Loucy (cell line): Measurements from ENCODE around the gene CDS1.

Source experiments
- H2AFZ ChIP-seq: fragments of 200-600 bp; sonication (generic); 2 replicates; pipeline ENCODE4 v1.6.0; 2016; ENCODE audit warnings: antibody characterized with exemption, mild to moderate bottlenecking, low read length, moderate library complexity
- H3F3A ChIP-seq: fragments of 200-600 bp; 2 replicates; pipeline ENCODE4 v1.6.0; 2016; ENCODE audit warnings: antibody characterized with exemption, low read depth, mild to moderate bottlenecking
- H3K27me3 ChIP-seq: fragments of 200-600 bp; sonication (generic); 2 replicates; pipeline ENCODE4 v1.6.1; 2014; ENCODE audit warnings: low read length, mild to moderate bottlenecking; ENCODE audit not compliant: insufficient read depth, poor library complexity, severe bottlenecking
- H3K36me3 ChIP-seq: fragments of 200-600 bp; sonication (generic); 2 replicates; pipeline ENCODE4 v1.6.1; 2016; ENCODE audit warnings: low read length; ENCODE audit not compliant: insufficient read depth
- H3K4me1 ChIP-seq: fragments of 200-600 bp; sonication (generic); 2 replicates; pipeline ENCODE4 v1.5.1; 2014; ENCODE audit warnings: low read length, mild to moderate bottlenecking; ENCODE audit not compliant: insufficient read depth, poor library complexity, severe bottlenecking
- H3K4me2 ChIP-seq: fragments of 200-600 bp; sonication (generic); 2 replicates; pipeline ENCODE4 v1.6.0; 2014; ENCODE audit warnings: antibody characterized with exemption, low read length, low read depth, mild to moderate bottlenecking; ENCODE audit not compliant: poor library complexity, severe bottlenecking
- H3K4me3 ChIP-seq: fragments of 200-600 bp; sonication (generic); 2 replicates; pipeline ENCODE4 v1.5.1; 2014; ENCODE audit warnings: low read length, mild to moderate bottlenecking, mixed read lengths; ENCODE audit not compliant: poor library complexity, severe bottlenecking
- H3K79me2 ChIP-seq: fragments of 200-600 bp; sonication (generic); 2 replicates; pipeline ENCODE4 v1.6.1; 2014; ENCODE audit warnings: low read length; ENCODE audit not compliant: insufficient read depth
- H3K9ac ChIP-seq: fragments of 200-600 bp; sonication (generic); 2 replicates; pipeline ENCODE4 v1.6.0; 2014; ENCODE audit warnings: mild to moderate bottlenecking, low read depth, low read length, moderate library complexity; ENCODE audit not compliant: poor library complexity, severe bottlenecking
- H3K9me2 ChIP-seq: fragments of 200-600 bp; sonication (generic); replicated peaks from 2 replicates; pipeline ENCODE4 v1.6.1; 2016; ENCODE audit warnings: low read depth, low read length, mixed read lengths
- H3K9me3 ChIP-seq: fragments of 200-600 bp; sonication (generic); 2 replicates; pipeline ENCODE4 v1.6.1; 2014; ENCODE audit warnings: mild to moderate bottlenecking, antibody characterized with exemption, low read length, low read depth; ENCODE audit not compliant: insufficient read depth
- H4K20me1 ChIP-seq: fragments of 200-600 bp; sonication (generic); 2 replicates; pipeline ENCODE4 v1.6.0; 2014; ENCODE audit warnings: antibody characterized with exemption, low read length, mild to moderate bottlenecking; ENCODE audit not compliant: insufficient read depth, poor library complexity, severe bottlenecking
- CTCF ChIP-seq: fragments of 200-600 bp; sonication (generic); conservative IDR thresholded peaks from 2 replicates; pipeline ENCODE4 v1.5.1; 2014; ENCODE audit warnings: mild to moderate bottlenecking, antibody characterized with exemption, low read length
- EZH2phosphoT487 ChIP-seq: fragments of 200-600 bp; IDR thresholded peaks from 2 replicates; pipeline ENCODE4 v1.6.1; 2018; ENCODE audit warnings: antibody characterized with exemption, mild to moderate bottlenecking, moderate library complexity, borderline replicate concordance

Gene CDS1

DNA sequence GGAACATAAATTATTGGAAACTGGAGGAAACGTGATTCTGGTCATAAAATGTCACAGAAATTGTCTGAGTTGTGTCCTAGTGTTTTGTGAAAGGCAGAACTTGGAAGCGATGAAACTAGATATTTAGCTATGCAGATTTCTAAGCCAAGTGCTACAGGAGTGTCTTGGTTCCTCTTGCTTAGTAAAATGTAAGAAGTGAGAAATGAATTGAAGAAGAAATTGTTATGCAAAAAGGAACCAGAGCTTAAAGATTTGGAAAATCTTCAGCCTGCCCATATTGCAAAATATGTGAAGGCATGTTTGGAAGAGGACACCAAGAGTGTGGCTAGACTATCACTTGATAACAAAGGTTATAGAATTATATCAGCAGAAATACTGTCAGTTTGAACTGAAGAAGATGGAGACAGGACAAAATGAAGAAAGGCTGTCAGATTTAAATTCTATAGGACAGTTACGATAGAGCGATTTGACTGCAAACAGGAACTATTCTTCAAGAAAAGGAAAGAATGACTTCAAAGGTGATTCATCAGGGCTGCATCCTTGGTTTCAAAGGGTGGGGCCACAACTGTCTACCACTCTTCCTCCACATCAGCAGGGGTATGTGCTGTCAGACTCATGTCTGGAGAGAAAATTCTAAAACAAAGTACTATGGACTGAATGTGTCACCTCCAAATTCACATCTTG is 9.4 kb upstream of the CDS1 start:
- Histone ChIP-seq H3K4me1 (no peaks in the 10 kb centered on the region), H3K9me2 (no peaks in the 10 kb centered on the region), H2AFZ (no peak overlapping the region; the same call in 1 of the 2 replicates), H3K4me2 (no peak overlapping the region), H3K4me3 (no peak overlapping the region), H3K36me3 (no peaks in the 10 kb centered on the region), H4K20me1 (no peaks in the 10 kb centered on the region), H3K79me2 (no peaks in the 10 kb centered on the region), H3K9me3 (no peaks in the 10 kb centered on the region), H3K27me3 (no peaks in the 10 kb centered on the region), H3F3A (no peaks in the 10 kb centered on the region), H3K9ac (no peak overlapping the region)
- TF ChIP-seq CTCF (no peak), EZH2phosphoT487 (no peak)

GRCh38 chr4:84574069-84574720 is 8.7 kb upstream of the CDS1 start:
- H3K9me3 ChIP-seq = no peaks in the 10 kb centered on the region
- no peak overlapping the region for H3K9ac ChIP-seq
- no peaks in the 10 kb centered on the region for H3K36me3 ChIP-seq
- H3K4me2 ChIP-seq = no peak overlapping the region
- no peak overlapping the region; the same call in 1 of the 2 replicates for H2AFZ ChIP-seq
- no peaks in the 10 kb centered on the region for H3F3A ChIP-seq
- TF ChIP-seq CTCF (no peak), EZH2phosphoT487 (no peak)
- H3K27me3 ChIP-seq = no peaks in the 10 kb centered on the region
- no peak overlapping the region for H3K4me3 ChIP-seq
- no peaks in the 10 kb centered on the region for H3K4me1 ChIP-seq
- no peaks in the 10 kb centered on the region for H3K79me2 ChIP-seq
- H3K9me2 ChIP-seq = no peaks in the 10 kb centered on the region
- H4K20me1 ChIP-seq = no peaks in the 10 kb centered on the region

GRCh38 chr4:84578540-84579402 is 4.2 kb upstream of the CDS1 start:
- Histone ChIP-seq H2AFZ (no peak overlapping the region), H3K4me1 (no peaks in the 10 kb centered on the region), H3K4me2 (no peak overlapping the region), H3F3A (no peaks in the 10 kb centered on the region), H3K4me3 (no peak overlapping the region), H3K79me2 (no peaks in the 10 kb centered on the region), H4K20me1 (no peaks in the 10 kb centered on the region), H3K9ac (no peak overlapping the region), H3K36me3 (no peaks in the 10 kb centered on the region), H3K9me3 (no peaks in the 10 kb centered on the region), H3K27me3 (no peaks in the 10 kb centered on the region), H3K9me2 (no peaks in the 10 kb centered on the region)
- no peak for TF ChIP-seq EZH2phosphoT487
- peak; percentile 78 for TF ChIP-seq CTCF
